Stimulated activated CD4-positive, alpha-beta T cell treated with anti-CD3 and anti-CD28 coated beads, Interleukin-4, amount 100 ng/mL, for 1 hour (primary cell): ENCODE results near the gene GFRA1.
"Not testable (repeated sequence)": the region's sequence is repeated elsewhere in the genome, so short reads cannot be mapped to it uniquely, and the experiment has no call there.

Experiments
- DNase-seq: peaks from one replicate; pipeline ENCODE4 v3.0.0-alpha.2; 2020

Gene GFRA1

DNA sequence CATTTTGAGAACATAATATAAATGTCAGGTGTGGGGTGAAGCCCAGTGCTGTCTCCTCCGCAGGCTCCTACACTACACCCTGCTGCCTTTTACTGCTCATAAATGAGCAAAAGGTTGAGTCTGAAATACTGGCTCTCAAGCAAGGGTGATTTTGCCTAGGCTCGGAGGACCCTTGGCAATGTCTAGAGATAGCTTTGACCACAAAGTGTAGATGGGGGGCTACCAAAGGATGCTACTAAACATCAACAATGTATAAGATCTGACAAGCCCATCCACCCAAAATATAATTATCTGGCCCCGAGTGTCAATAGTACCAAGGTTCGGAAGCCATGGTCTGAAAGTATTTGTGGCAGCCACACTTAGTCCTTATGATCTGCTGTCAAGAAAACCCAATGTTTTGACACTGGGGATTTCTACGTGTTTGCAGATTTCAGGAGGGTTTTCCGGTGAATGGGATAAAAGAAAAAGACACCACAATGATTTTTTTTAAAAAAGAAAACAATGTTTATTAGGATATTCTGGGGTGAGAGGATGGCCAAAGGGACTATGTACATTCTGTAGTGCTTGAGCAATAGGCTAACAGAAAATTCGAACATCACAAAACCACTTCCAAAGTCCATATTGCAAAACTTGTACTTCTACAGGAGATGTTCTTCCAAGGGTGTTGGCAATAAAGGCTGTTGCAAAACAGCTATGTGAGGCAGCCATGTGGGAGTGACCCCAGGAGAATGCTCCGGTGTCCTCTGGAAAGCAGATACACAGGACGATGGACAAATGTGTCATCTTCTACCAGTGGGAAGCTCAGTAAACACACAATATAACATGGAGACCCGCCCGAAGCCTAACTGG, 216.3 kb downstream of the GFRA1 start:
- DNase-seq = no peak

DNA sequence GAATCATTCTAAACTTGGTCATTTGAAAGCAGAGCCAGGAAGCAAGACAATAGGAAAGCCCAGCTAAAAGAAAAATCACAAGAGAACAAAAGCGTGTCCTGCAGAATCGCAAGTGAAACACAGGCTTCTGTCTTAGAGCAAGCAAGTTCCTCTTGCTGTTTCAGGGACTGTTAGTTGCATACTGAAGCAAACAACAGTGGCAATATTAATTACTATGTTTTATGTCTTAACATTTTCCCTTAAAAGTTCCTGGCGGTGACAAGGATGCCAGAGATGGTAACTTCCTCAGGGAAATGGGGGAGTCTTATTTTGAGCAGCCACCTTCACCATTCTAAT, 217.1 kb downstream of the GFRA1 start:
- no peak for DNase-seq

DNA sequence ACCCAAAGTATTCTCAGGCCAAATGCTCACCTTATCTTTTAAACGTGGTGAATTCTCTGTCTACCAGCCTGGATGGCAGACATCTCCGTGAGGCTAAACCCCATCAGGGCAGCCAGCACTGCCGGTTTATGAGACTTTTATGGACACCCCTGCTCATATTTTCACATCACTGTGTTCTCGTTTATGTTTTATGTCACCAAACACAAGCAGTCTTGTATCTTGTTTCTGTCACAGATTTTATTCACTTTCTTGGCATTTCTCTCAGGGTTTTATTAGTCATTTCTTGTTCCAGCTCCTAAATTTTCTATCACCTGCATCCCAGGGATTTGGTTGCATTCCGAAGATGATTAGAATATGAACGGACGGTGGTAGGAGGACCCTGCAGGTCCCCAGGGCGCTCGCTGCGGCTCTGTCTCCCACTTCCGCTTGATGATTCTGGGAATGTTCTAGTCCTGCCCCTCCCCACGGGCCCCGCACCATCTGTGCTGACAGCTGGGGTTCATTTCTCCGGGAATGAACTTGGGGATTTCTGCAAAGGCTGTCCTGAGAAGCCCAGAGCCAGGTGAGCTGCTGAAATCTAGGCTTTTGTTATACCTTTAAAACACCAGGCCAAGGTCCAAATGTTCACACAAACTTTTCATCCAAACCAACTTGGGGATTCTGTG, 217.6 kb downstream of the GFRA1 start:
- DNase-seq = no peak

DNA sequence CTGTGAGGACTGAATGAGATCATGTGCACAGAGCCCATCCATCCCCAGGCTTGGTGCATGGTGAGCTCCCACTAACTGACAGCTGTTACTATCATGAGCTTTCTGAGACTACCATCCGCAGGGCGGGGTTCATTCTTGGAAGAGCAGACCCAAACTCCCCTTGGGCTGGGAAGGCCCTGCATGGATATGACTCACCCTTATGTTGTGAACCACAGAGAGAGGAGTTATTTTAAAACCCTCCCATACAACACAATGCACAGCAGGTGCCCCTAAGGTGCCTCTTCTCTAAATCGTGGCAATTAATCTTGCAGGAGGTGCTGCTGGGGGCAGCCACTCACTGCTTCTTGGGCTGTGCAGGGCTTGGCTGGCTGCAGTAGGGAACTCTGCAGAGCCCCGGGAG, 219.1 kb downstream of the GFRA1 start:
- no peak for DNase-seq

DNA sequence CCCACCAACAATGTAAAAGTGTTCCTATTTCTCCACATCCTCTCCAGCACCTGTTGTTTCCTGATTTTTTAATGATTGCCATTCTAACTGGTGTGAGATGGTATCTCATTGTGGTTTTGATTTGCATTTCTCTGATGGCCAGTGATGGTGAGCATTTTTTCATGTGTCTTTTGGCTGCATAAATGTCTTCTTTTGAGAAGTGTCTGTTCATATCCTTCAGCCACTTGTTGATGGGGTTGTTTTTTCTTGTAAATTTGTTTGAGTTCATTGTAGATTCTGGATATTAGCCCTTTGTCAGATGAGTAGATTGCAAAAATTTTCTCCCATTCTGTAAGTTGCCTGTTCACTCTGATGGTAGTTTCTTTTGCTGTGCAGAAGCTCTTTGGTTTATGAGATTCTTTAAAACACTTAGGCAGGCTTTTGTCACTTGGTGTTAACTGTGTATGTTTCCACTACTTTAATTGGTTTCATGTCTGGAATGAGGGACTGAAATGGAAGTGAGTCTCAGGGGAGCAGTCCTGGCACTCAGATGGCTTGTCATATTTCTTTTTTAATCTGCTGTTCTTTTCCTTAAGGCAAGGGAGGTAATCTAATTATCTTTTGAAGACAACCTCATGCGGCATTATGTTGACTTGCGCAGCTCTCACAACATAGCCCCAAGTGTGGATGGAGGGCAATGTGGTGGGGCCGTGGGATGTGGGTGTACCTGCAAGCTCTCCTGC, 219.8 kb downstream of the GFRA1 start:
- not testable (repeated sequence) for DNase-seq

DNA sequence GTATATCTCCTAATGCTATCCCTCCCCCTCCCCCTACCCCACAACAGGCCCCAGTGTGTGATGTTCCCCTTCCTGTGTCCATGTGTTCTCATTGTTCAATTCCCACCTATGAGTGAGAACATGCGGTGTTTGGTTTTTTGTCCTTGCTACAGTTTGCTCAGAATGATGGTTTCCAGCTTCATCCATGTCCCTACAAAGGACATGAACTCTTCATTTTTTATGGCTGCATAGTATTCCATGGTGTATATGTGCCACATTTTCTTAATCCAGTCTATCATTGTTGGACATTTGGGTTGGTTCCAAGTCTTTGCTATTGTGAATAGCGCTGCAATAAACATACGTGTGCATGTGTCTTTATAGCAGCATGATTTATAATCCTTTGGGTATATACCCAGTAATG, 220.5 kb downstream of the GFRA1 start:
- DNase-seq = not testable (repeated sequence)

DNA sequence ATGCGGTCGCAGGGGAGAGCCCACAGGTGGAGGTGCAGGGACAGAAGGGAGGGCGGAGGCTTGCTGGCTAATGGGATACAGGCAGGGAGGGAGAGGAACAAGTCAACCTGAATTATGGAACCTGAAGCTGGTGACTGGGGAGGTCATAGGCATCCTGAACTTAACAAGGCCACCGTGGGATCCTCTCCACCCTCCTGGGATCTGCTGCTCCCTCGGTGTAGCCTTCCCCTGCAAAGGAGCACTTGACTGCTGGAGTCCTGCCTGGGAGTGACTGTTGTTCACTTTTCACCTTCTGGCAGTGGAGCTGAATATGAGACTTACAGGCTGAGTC, 223.1 kb downstream of the GFRA1 start:
- no peak for DNase-seq

DNA sequence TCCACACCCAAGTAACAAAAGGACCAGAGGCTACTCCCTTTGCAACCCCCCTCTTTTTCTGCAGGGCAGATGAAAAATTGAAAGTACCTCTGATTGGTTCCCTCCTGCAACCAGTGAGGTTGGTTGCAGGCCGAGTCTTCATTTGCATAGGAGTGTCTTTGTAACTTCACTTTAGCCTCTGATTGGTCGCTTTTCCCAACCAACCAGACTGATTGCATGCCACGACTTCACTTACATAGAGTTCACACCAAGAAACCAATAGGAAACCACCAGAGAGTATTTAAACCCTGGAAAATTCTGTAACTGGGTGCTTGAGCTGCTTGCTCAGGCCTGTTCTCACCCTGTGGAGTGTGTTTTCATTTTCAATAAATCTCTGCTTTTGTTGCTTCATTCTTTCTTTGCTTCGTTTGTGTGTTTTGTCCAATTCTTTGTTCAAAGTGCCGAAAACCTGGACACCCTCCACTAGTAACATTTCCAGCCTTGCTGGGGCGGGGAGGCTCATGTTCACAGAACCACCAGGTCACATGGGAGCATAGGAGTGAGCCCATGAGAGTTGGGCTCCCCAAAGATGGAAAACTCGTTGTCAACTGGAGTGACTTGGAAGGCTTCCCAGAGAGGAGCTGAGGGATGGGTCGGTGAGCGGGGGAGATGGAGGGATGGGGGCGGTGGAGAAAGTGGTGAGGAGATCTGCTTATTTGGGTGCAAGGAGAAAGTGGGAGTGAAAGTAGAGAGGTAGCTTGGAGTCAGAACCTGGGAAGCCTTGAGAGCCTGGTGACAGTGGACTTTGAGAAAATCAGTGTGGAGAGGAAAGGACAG, 223.6 kb downstream of the GFRA1 start:
- DNase-seq = no peak

DNA sequence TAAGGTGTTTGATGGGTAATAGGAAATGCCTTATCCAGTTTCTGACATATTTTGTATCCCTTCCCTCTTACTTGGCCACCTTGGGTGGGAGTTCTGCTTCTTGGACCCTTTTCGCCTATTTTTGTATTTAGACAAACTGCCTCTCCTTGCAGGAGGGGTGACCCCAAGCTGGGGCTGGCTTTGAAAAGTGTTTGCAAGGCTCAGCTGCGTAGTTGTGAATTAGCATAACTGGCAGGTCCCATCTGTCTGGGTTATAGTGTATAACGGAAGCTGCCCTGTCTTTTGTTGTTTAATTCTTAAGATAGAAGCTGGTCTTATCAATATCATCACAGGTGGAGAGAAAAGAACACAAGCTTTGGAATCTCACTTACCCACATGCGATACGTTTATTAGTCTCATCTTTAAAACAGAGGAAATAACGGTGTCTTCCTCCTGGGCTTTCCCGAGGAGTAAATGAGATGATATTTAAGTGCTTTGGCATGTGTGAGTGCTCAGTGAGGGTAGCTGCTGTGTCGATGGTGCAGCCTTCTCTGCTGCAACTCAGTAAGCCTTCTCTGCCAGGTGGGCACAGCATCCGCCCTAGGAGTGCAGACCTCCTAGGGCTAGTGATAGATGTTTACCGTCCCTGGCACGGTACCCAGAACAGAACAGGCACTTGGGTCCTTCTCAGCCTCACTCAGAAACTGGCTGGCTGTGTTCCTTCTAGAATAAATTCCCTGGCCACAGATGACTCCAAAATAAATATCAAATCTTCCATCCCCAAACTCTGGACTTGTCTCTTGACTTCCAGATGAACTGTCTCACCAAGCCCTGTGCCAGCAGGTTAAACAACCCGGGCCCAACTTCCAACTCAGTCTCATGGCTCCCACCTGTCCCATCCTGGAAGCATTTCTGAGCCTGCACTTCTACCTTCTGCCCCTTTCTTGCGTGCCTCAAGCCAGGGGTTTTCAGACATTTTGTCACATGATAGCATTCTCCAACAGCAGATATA, 227.3 kb downstream of the GFRA1 start:
- DNase-seq = no peak

DNA sequence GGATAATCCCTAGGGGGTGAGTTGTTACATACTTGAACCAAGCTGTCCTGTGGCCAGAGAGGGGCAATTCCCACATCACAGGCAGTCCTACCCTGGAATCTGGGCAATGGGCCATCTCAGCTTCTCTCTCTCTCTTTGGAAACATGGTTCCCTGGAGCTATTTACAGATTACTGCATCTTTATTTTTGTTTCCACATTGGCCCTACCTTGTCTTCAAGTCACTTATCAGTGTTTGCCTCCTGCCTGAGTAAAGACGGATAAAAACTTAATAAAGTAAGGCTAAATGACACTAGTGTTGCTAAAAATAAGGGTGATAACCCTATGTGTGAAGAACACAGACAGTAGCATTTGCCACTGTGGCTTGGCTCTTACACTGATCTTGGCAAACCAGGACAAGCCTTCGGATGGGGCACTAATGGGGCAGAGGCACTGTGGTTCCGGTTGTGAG, 228.2 kb downstream of the GFRA1 start:
- DNase-seq = no peak

DNA sequence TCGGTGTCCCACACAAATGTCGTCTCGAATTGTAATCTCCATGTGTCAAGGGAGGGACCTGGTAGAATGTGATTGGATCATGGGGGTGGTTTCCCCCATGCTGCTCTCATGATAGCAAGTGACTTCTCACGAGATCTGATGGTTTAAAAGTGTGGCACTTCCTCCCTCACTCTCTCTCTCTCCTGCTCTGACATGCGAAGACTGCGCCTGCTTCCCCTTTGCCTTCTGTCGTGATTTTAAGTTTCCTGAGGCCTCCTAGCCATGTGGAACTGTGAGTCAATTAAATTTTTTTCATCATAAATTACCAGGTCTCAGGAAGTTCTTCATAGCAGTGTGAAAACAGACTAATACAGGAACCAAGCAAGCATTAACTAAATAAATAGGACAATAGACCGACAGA, 229.1 kb downstream of the GFRA1 start:
- no peak for DNase-seq

DNA sequence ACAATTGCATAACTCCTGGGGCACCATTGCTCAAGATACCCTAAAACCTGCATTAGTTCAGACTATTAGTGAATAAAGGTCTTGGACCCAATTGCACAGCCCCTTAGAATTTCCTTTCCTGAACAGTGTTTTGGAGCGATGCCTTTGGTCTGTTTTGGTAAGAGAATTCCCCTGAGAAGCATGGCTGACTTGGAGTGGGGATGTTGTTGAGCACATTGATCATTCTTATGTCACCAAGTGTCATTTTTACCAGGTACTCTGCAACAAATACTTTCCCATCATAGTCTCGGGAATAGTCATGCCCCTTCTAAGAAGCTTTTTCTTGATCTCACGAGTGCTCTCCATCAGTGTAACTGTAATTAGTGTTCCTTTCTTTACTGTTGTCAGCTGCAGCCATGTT, 229.7 kb downstream of the GFRA1 start:
- DNase-seq = no peak

DNA sequence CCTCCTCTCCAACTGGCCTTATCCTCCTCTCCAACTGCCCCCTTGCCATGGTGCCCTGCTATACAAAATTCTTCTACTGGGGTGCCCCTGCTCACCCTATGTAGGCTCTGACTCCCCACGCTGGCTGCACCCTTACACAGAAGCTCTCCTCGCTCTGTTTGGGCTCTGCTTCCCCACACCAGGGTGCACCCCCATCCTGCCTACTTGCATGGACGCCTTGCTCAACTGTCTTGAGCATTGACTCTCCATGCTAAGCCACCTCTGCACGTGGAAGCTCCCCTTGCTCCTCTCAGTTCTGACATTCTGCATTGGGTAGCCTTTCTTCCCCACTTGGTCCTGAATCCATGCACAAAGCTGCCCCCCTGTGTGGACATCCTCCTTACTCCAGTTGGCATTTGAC, 231.1 kb downstream of the GFRA1 start:
- no peak for DNase-seq

DNA sequence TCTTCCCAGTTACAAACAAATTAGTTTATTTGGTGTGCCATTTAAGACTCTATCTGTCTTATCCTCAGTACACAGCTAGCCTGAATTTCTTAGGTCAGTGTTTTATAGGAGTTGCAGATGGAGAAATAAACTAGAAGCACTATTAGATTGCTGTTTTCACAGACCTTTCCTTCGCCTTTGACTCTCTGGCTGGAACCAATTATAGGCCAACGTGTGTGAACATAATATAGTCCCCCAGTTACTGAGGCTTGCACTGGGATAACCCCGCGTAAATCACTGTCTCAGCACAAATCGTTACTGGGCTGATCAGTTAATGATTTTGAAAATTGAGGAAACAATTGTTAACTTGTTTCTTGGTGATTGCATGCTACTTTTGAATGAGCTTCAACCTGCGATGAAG, 233.4 kb downstream of the GFRA1 start:
- DNase-seq = no peak

DNA sequence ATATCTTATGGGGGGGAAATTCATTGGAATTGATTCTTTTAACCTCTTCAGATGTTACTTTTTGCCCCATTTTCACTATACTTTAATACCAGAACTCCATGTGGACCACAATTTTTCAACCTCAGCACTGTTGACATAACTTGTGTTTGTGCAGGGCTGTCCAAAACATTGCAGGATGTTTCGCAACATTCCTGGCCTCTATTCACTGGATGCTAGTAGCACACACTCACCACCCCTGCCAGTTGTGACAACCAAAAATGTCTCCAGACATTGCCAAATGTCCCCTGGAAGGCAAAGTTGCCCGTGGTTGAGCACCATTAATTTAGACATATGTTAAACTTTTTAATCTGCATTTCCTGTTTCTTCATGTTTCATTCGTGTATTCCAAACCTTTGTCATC, 234.7 kb downstream of the GFRA1 start:
- no peak for DNase-seq

DNA sequence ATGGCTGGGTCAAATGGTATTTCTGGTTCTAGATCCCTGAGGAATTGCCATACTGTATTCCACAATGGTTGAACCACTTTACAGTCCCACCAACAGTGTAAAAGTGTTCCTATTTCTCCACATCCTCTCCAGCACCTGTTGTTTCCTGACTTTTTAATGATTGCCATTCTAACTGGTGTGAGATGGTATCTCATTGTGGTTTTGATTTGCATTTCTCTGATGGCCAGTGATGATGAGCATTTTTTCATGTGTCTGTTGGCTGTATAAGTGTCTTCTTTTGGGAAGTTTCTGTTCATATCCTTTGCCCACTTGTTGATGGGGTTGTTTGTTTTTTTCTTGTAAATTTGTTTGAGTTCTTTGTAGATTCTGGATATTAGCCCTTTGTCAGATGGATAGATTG, 237.6 kb downstream of the GFRA1 start:
- DNase-seq = not testable (repeated sequence)

DNA sequence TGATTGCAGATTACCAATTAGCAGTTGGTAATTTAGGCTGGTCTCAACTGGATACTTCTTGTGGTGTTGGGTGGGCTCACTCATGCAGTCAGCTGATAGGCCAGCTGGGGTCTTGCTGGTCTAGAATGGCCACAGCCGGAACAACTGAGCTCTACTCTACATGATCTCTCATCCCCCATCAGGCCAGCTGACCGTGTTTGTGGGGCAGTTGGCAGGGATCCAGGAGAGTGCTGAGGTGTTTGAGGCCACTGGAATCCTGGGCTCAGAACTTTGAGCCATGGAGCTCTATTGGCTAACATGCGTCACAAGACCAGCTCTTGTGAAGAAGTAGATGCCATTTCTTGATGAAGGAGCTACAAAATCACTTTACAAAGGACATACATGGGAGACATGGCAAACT, 242.4 kb downstream of the GFRA1 start:
- no peak for DNase-seq

DNA sequence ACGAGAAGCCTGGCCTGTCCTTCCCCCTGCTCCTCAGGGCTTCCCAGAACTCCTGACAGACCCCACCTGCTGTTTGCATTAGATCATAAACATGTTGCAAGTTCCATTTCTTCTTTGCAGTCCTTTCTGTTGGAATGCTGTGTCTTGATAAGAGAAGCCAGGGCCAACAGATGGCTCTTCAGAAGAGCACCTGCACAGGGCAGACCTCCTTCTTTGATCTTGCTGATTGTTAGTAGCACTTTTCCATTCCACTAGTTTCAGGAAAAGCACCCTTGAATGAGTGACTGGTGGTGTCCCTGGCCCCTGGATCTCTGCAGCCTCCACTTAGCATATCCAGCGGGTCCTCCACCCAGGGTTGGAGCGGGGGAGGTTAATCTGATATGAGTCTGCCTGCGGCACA, 243.2 kb downstream of the GFRA1 start:
- no peak for DNase-seq

DNA sequence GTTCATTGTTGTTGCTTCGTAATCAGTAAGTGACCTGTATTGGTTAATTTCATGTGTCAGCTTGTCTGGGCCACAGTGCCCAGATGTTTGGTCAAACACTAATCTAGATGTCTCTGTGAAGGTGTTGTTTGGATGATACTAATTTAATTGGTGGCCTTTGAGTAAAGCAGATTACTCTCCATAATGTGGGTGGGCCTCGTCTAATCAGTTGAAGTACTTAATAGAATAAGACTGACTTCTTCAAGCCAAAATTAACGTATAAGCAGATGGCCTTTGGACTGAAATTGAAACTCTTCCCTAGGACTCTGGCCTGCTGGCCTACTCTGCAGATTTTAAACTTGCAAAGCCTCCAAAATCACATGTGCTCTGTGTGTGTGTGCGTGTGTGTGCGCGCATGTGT, 245.7 kb downstream of the GFRA1 start:
- no peak for DNase-seq

DNA sequence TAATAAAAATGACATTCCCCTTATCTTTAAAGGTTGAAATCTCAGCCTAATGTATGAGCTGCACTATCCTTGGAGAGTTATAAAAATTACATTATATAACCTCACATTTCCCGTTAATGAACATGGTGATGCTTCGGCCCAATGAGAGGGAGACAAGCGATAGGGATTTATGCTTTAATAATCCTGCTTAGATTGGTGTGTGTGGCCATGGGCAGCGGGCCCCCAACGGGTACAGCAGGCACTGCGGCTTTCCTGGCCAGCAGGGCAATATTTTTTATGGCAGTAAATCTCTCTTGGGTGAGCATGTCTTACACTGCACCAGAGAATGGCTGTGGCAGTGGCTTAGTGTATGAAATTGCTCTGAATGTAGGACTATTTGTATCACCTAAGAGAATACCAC, 246.3 kb downstream of the GFRA1 start:
- no peak for DNase-seq

DNA sequence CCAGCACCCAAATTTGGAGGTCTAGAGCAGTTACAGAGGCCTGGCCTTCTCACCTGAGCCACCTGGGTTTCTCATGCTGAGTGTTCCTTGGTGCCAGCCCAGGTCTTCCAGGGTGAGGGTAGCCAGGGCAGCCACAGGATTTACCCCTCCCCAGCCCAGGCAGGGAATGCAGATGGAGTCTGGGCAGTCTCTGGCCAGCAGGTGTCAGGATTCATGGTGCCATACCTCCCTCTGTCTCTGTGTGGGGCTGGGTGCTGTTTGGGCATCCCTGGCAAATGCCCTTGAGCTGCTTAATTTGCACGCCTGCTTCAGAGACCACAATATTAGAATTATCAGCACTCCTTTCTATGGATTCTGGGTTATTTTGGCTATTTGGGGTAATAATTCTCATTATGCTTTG, 246.7 kb downstream of the GFRA1 start:
- no peak for DNase-seq

DNA sequence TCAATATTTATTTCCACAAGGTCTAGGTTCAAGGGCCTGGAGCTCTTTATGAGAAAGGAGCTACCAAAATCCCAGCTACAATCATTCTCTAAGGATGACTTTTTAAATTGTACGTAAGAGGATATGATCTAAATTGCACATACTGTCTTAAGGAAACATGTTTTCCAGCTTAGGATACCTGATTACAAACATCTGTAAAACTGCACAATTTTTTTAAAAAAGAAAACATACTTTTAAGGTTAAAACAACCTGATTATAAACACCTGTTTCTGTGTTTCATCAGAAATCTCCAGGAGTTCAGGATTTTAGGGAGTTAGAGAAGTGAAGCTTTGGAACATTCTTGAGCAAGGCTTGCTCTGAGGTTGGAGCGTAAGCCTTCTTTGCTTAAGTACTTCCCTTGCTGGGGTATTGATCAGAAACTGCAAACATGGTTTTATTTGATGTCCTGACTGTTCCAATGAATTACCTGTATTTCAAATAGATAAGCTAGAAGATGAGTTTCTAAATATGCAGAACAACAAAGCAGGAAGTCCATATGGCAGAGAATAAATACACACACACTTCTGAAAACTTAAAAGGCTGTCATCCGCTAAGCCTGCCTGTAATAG, 248.6 kb downstream of the GFRA1 start:
- no peak for DNase-seq
